ENCODE data around the gene PRDM16.

PRDM16 gene

DNA sequence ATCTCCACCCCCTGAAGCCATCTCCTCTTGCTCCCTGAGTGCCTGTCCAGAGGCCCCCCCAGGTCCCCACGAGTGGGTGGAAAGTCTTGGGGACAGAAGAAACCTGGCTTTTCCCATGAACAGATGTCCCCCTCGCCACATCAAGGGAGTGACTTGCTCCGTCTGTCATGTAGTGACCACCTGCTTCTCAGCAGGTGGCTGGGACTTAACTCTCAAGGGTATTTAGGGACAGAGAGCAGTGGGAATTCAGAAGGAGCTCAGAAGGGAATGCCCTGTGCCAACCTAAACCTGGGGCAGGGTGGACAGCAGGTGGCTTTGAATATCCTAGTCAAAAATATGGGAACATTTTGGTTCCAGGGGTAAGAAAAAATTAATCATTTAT, 139.8 kb downstream of the PRDM16 start:
- no peak for DNase-seq (ENCODE audit: low spot score)

- DNase-seq (ENCODE audit: low spot score): no peak
Measured at GRCh38 chr1:3209201-3209600, 140.2 kb downstream of the PRDM16 start.

GRCh38 chr1:3211582-3212375, 142.8 kb downstream of the PRDM16 start:
- DNase-seq (ENCODE audit: low spot score): no peak

DNA sequence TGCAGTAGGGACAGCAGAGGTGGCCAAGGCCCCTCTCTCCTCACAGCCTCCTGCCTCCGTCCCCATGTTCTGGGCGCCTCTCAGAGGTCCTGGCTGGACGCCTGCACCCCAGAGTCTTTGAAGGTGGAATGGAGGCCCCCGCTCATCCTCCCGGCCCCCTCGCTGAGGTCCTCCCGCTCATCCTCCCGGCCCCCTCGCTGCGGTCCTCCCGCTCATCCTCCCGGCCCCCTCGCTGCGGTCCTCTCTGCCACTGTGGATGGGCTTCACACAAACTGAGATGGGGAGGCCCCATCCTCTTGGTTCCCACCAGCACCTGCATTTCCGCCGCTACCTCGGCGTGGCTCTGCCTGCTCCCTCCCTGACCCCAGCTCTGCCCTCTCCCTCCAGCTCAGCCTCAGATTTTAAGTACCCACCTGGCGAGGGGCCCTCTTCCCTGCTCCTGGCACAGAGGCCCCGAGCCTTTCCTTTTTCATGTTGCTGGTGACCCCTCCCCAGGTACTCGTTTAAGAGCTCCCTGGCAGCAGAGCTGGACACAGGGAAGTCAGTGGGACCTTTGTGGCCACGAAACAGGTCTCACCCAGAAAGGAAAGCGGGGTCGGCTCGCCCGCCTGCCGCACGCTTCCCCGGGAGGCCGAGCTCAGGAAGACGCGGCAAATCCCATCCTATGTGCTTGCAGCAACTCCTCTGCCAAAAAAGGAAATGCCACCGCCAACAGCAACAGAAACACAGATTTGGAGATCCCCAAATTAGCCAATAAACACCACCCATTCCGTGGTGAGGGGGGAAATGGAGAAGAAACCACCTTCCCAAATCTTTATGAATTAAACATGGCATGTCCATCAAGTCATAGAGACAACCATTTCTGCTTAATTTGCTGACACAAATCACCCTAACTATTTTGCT, 143.7 kb downstream of the PRDM16 start:
- no peak for DNase-seq (ENCODE audit: low spot score)

GRCh38 chr1:3213730-3214129, 144.7 kb downstream of the PRDM16 start:
- no peak for DNase-seq (ENCODE audit: low spot score)

GRCh38 chr1:3215198-3216014, 146.4 kb downstream of the PRDM16 start:
- DNase-seq (ENCODE audit: low spot score): peak; percentile 85

- DNase-seq (ENCODE audit: low spot score): no peak
Measured at GRCh38 chr1:3216015-3216391, 147.0 kb downstream of the PRDM16 start.

DNA sequence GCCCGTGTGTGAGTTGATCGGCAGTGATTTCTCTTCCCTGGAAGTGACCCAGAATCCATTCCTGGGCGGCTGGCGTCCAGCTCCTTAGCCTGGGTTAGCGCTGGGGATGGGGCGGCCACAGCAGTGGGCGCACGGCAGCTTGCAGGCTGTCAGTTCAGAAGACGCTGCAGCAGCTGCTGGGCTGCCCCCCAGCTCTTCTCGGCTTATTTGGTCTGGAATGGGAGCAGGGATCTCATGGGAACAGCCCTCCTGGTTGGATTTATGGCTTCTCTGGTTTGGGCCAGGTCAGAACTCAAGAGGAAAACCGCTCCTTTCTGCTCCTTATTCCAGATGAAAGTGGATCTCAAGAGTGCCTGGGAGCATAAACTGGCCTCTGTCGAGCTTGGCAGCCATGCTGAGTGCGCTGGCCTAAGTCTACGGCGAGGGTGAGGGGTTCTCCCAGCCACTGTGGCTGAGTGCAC, 148.2 kb downstream of the PRDM16 start:
- DNase-seq (ENCODE audit: low spot score): no peak

DNA sequence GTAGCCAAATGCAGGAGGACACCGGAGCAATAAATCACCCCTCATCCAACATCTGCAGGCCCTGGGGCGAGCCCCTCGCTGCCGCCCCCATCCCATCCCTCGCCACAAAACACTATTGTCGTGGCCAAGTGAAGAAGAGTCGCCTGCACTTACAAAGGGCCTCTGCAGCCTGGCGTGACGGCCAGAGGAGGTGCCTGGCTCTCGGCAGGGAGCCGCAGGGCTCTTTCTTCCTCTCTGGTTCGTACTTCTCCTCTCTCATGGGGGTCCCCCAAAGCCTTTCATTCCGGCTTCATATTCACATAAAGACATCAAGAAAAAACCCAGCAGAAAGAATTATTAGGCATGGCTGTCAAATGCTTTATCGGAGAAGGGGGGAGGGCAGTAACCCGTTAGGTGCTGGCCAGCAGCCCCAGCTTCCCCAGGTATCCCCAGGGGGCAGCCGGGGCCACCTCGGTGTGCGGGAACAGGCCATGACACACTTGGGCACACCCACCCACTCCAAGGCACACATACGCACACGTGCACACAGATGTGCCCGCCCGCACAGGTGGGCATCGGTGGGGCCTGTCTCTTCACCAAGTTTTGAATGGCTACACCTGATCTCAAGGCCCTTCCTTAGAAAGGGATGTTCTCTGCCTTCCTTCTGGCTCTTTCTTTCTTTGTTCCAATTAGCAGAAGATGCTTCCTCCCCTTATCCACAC, 149.1 kb downstream of the PRDM16 start:
- no peak for DNase-seq (ENCODE audit: low spot score)

DNA sequence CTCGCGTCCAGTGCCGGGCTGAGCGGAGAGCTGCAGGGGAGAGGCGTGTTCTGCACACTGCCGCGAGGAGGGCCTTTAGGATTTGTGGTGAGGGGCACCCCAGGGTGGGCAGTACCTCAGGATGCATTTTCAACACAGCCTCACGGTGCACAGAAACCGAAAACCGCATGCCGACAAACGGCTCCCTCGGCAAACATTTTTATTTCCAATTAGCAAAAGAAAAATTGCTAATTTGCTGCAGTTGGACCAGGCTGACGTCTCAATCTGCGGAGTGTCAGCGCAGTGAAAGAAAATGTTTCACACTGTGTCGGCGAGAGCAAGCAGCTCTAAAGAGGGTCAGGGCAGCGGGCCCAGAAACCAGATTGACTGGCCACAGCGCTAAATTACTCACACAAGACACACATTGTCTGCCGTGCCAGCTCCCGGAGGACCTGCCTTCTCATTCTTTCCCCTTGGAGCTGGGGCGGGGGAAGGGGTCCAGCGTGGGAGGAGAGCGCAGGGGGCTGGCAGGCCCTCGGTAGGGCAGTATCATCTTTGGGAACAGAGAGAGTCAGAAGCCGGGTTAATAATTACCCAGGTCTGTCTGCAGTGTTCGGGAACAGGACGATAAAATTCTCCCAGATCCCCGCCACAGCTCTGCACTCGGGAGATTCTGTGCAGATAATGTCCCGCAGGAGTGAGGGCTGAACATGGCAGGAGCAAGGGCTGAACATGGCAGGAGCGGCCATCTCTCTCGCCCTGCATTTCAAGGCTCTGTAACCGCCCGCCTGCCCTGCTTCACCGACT, 150.2 kb downstream of the PRDM16 start:
- DNase-seq (ENCODE audit: low spot score): peak; percentile 57

GRCh38 chr1:3219791-3220467, 150.9 kb downstream of the PRDM16 start:
- no peak for DNase-seq (ENCODE audit: low spot score)

DNA sequence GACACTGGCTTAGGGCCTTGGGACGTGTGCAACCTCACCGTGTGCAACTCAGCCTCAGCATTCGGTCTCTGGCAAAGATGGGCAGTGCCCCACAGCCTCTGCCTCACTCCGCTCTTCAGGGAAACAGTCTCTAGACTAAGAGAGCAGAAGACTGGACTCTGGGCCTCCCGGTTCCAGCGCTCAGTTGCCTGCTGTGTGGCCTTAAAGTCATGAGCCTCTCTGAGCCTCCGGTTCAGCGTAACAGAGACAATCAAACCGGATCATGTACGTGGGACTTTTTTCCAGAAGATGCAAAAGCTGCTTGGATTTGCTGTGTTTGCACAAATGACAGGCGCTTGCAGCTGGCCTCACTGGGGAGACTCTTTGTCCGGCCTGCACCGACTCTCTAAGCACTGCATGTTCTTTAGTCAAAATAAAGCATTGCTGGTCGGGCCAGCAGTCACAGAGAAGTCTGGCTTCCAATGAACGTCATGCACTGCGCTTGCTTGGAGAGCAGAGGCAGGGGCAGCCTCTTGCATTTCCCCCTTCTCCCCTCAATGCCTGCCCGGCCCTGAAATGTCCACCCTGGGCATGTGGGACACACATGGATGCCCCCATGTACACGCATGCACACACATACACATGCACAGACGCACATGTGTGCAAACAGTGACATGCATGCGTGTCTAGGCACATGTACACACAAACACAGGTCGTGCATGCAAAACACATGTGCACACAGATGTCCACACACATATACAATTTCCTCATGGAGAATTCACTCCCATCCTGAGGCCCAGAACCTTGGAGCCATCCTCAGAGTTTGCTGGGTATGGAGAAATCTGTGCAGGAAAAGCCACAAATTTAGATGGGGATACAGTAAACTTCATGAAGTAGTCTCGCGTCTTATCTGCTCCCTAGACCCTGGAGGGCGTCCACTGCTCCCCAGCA, 152.4 kb downstream of the PRDM16 start:
- no peak for DNase-seq (ENCODE audit: low spot score)

DNA sequence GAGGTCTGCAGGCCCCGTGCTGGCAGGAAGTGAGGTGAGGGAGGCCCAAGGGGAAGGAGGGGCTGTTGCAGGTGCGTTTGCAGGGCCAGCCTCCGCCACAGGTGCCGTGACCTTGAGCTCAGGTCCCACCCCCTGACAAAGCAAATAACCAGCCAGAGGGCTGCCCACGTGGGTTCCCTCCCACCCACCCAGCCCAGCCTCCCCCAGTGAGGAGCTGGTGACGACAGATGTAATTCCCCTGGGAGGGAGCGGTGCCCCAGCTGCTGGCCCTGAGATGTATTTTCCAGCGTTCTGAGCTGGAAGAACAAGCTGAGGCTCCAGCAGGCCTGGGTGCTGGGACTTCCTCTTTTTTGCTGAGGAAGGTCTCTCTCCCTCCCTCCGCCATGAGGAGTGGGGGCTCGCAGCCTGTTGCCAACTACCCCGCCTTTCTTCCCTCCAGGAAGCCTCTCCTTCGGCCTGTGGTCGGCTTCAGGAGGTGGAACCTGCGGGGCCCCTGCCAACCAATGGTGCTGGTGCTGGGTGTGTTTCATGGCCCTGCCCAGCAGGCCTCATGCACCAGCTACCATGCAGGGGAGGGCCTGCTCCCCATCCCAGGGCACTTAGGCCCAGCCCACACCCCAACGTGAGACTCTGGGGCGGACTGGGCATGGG, 153.2 kb downstream of the PRDM16 start:
- no peak for DNase-seq (ENCODE audit: low spot score)

- no peak for DNase-seq (ENCODE audit: low spot score)
Measured at GRCh38 chr1:3225661-3226060, 156.7 kb downstream of the PRDM16 start.

GRCh38 chr1:3226191-3226590, 157.2 kb downstream of the PRDM16 start:
- DNase-seq (ENCODE audit: low spot score): no peak

DNA sequence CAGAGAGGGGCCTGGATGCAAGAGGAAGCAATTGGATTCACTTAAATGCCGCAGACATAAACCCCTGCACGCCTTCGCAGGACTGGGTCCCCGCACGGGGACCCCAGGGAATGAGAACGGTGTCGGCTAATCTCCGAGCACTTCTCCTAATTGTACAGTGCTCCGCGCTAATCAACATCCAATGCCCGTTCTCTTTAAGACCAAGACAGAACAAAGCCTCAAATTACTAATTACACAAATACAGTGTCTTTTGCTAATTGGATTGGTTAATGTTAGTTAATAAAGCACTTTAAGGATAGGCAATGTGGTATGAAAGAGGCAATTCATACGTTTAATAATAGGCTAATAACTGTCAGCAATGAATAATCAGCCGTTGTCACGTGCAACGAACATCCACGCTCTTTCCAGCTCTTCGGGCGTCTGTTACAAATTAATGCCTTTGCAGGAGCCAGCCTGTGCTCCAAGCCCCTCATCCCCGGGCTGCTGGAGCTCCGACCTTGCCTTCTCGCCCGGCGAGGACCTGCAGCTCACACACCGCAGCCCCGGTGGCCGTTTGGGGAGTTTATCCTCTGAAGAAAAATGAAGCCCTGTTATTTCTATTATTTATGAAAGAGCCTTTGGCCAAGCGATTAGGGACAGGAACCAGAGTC, 157.8 kb downstream of the PRDM16 start:
- no peak for DNase-seq (ENCODE audit: low spot score)

DNA sequence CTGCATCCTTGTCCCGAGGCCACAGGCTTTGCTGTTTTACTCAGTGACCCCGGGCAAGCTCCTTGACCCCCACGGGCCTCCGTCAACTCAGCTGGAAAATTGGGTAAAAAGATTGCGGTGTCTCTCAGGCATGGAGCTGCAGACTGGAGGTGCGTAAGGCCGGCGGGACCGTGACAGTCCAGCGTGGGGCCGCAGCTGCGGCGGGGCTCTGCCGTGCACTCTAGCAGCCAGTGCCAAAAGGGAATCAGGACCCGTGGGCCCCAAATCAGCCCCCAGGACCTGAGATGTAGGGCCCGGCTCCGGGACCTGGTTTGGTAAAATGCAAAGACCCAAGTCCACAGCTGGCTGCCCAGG, 158.3 kb downstream of the PRDM16 start:
- DNase-seq (ENCODE audit: low spot score): no peak

DNA sequence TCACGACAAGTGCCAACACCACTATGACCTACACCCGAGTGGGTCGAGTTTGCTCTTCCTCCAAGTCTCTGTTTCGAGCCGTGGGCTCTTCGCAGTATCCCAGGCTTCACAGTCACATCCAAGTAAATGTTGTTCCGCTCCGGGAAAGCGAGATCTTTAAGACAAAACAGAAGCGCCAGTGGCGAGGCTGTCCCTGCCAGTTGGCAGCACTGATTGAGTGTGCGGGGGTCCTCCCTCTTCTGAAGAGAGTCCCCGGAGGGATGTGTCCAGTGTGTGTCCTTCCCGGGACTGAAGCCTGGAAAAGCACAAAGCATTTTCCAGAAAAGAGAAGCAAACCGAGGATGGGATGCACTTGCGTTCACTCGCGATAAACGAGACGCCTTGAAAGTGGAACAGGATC, 158.9 kb downstream of the PRDM16 start:
- DNase-seq (ENCODE audit: low spot score): no peak
